A673 (cell line): ENCODE measurements around the gene SCN2A.

Experiments used
- EZH2 ChIP-seq: fragments of 200-600 bp; sonication (generic); IDR thresholded peaks from 2 replicates; pipeline ENCODE4 v1.6.1; 2017; ENCODE audit warnings: borderline replicate concordance, low read depth, mild to moderate bottlenecking, mixed read lengths, antibody characterized with exemption, low read length; ENCODE audit not compliant: poor library complexity, severe bottlenecking
- TF ChIP-seq, protein P1 (sequence below): fragments of 300-800, 200-600 bp; sonication (generic); conservative IDR thresholded peaks from 2 replicates; pipeline ENCODE4 v1.5.1; 2017; ENCODE audit warnings: low read depth, mild to moderate bottlenecking, antibody characterized with exemption, low read length, moderate library complexity, mixed read lengths

DNA sequence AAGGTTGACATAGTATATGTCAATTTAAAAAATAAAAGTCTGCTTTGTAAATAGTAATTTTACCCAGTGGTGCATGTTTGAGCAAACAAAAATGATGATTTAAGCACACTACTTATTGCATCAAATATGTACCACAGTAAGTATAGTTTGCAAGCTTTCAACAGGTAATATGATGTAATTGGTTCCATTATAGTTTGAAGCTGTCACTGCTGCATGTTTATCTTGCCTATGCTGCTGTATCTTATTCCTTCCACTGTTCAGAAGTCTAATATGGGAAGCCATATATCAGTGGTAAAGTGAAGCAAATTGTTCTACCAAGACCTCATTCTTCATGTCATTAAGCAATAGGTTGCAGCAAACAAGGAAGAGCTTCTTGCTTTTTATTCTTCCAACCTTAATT is 151.7 kb downstream of the SCN2A start:
- TF ChIP-seq, protein P1, sequence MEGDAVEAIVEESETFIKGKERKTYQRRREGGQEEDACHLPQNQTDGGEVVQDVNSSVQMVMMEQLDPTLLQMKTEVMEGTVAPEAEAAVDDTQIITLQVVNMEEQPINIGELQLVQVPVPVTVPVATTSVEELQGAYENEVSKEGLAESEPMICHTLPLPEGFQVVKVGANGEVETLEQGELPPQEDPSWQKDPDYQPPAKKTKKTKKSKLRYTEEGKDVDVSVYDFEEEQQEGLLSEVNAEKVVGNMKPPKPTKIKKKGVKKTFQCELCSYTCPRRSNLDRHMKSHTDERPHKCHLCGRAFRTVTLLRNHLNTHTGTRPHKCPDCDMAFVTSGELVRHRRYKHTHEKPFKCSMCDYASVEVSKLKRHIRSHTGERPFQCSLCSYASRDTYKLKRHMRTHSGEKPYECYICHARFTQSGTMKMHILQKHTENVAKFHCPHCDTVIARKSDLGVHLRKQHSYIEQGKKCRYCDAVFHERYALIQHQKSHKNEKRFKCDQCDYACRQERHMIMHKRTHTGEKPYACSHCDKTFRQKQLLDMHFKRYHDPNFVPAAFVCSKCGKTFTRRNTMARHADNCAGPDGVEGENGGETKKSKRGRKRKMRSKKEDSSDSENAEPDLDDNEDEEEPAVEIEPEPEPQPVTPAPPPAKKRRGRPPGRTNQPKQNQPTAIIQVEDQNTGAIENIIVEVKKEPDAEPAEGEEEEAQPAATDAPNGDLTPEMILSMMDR, result no peak
- TF ChIP-seq EZH2, result no peak
